Neural crest cell (in vitro differentiated cells): ENCODE measurements around the gene ICA1. TPM values are rescaled to one million over a fixed set of nuclear protein-coding genes. Genes with fewer than 3 reads are reported as not detected.
"Not testable (repeated sequence)": the region's sequence is repeated elsewhere in the genome, so short reads cannot be mapped to it uniquely, and the experiment has no call there.

Source experiments
- DNase-seq: peaks from one replicate; pipeline ENCODE4 v3.0.0; 2021; ENCODE audit warnings: low read depth, mixed read lengths, low spot score
- H3K27ac Mint-ChIP-seq: one replicate; pipeline ENCODE4 v1.8.0; 2021; ENCODE audit warnings: mild to moderate bottlenecking, mixed read lengths; ENCODE audit not compliant: unreplicated experiment
- H3K27me3 Mint-ChIP-seq: 2 replicates; pipeline ENCODE4 v1.8.0; 2021; ENCODE audit warnings: low read depth, mild to moderate bottlenecking, mixed read lengths
- H3K36me3 Mint-ChIP-seq: 2 replicates; pipeline ENCODE4 v1.8.0; 2021; ENCODE audit warnings: low read depth, mild to moderate bottlenecking, mixed read lengths
- H3K4me1 Mint-ChIP-seq: 2 replicates; pipeline ENCODE4 v1.8.0; 2021; ENCODE audit warnings: mixed read lengths
- H3K4me3 Mint-ChIP-seq: one replicate; pipeline ENCODE4 v1.8.0; 2021; ENCODE audit warnings: mild to moderate bottlenecking, mixed read lengths
- H3K9me3 Mint-ChIP-seq: 2 replicates; pipeline ENCODE4 v1.8.0; 2021; ENCODE audit warnings: mixed read lengths
- CTCF ChIP-seq: fragments of 200-600 bp; sonication (generic); conservative IDR thresholded peaks from 2 replicates; pipeline ENCODE4 v1.5.0; 2021; ENCODE audit warnings: antibody characterized with exemption, mild to moderate bottlenecking
- total RNA-seq: library from RNA; stranded (reverse); gene quantifications from 2 replicates; pipeline ENCODE4 v1.2.1, GENCODE V29; 2021

The ICA1 gene
- total RNA-seq, 1 donor from 2014 or later, result 4.2 TPM

GRCh38 chr7:8105449-8106095 is 156.4 kb downstream of the ICA1 start:
- Mint-ChIP-seq H3K36me3 (peaks cover 7% of the 10 kb centered on the region), H3K4me1 (no peaks in the 10 kb centered on the region), H3K4me3 (no peak overlapping the region), H3K27me3 (no peaks in the 10 kb centered on the region), H3K9me3 (peaks cover 6% of the 10 kb centered on the region), H3K27ac (no peak overlapping the region)
- TF ChIP-seq CTCF, result no peak
- no peak for DNase-seq

GRCh38 chr7:8103282-8103681 is 158.7 kb downstream of the ICA1 start:
- TF ChIP-seq CTCF, result no peak
- no peak for DNase-seq
- Mint-ChIP-seq H3K27me3 (no peaks in the 10 kb centered on the region), H3K4me3 (no peak overlapping the region), H3K36me3 (peaks cover 16% of the 10 kb centered on the region), H3K4me1 (no peaks in the 10 kb centered on the region), H3K9me3 (peaks cover 11% of the 10 kb centered on the region), H3K27ac (no peak overlapping the region)

- peaks cover 11% of the 10 kb centered on the region for H3K9me3 Mint-ChIP-seq
- H3K36me3 Mint-ChIP-seq, result peaks cover 19% of the 10 kb centered on the region
- not testable (repeated sequence) for H3K4me3 Mint-ChIP-seq, DNase-seq, H3K27me3 Mint-ChIP-seq, H3K27ac Mint-ChIP-seq, H3K4me1 Mint-ChIP-seq
Observed at GRCh38 chr7:8101292-8101691, 160.7 kb downstream of the ICA1 start.

GRCh38 chr7:8094164-8095140 is 167.5 kb downstream of the ICA1 start:
- Mint-ChIP-seq H3K4me1 (no peaks in the 10 kb centered on the region), H3K36me3 (peaks cover 23% of the 10 kb centered on the region), H3K9me3 (peaks cover 5% of the 10 kb centered on the region), H3K27ac (no peak overlapping the region), H3K4me3 (no peak overlapping the region), H3K27me3 (no peaks in the 10 kb centered on the region)
- DNase-seq, result no peak
- TF ChIP-seq CTCF, result no peak

- no peak for DNase-seq
- no peaks in the 10 kb centered on the region for H3K27me3 Mint-ChIP-seq
- H3K4me1 Mint-ChIP-seq, result no peaks in the 10 kb centered on the region
- peaks cover 12% of the 10 kb centered on the region for H3K36me3 Mint-ChIP-seq
- no peak overlapping the region for H3K4me3 Mint-ChIP-seq
- no peak for TF ChIP-seq CTCF
- H3K9me3 Mint-ChIP-seq, result no peaks in the 10 kb centered on the region
- no peak overlapping the region for H3K27ac Mint-ChIP-seq
Observed at GRCh38 chr7:8092140-8092539, 169.8 kb downstream of the ICA1 start.
